OCI-LY7 (cell line): ENCODE results near the gene RCBTB2. TPM values are rescaled to one million over a fixed set of nuclear protein-coding genes. Genes with fewer than 3 reads are reported as not detected.
A peak's percentile ranks its signal among the peaks of the same experiment; 100 is the strongest.

Source experiments
- Bru-seq: library from RNA; stranded (reverse); fragments of 400-500 nt; gene quantifications from one replicate; lab custom pipeline; 2021; lab: Mats Ljungman, UMichigan
- BruChase-seq, 2 experiments: library from RNA; stranded (reverse); fragments of 400-500 nt; gene quantifications; one replicate each; lab custom pipeline; 2021; lab: Mats Ljungman, UMichigan
- BruUV-seq: library from RNA; stranded (reverse); fragments of 400-500 nt; replicated peaks from 2 replicates; lab custom pipeline; 2021; lab: Mats Ljungman, UMichigan
- CTCF ChIA-PET: fragments of 300-600 bp; sonication (Branson Sonifier 250); formaldehyde crosslinking; loops from one replicate; lab custom pipeline; 2022; ENCODE audit warnings: antibody characterized with exemption; ENCODE audit not compliant: unreplicated experiment; lab: Charles Lee
- POLR2A ChIA-PET: fragments of 300-600 bp; sonication (Branson Sonifier 250); formaldehyde crosslinking; loops from one replicate; lab custom pipeline; 2022; ENCODE audit warnings: antibody characterized with exemption; lab: Charles Lee
- DNase-seq: peaks from one replicate; pipeline ENCODE4 v3.0.0-alpha.2; 2015; ENCODE audit warnings: low spot score
- H2AFZ ChIP-seq: fragments of 200-600 bp; sonication (generic), shearing (Covaris generic); 2 replicates; pipeline ENCODE4 v1.6.1; 2014; ENCODE audit warnings: mild to moderate bottlenecking, antibody characterized with exemption, low read length, moderate library complexity
- H3K27ac ChIP-seq: fragments of 200-600 bp; sonication (generic); 2 replicates; pipeline ENCODE4 v1.5.1; 2014; ENCODE audit warnings: mixed run types, low read depth, mild to moderate bottlenecking, moderate library complexity, low read length, inconsistent platforms; ENCODE audit not compliant: poor library complexity, severe bottlenecking
- H3K36me3 ChIP-seq: fragments of 200-600 bp; sonication (generic); 2 replicates; pipeline ENCODE4 v1.6.1; 2014; ENCODE audit warnings: mild to moderate bottlenecking, antibody characterized with exemption, low read length, moderate library complexity, mixed read lengths; ENCODE audit not compliant: insufficient read depth
- H3K4me1 ChIP-seq: fragments of 200-600 bp; sonication (generic); 2 replicates; pipeline ENCODE4 v1.5.1; 2014; ENCODE audit warnings: mild to moderate bottlenecking, low read length; ENCODE audit not compliant: insufficient read depth, poor library complexity, severe bottlenecking
- H3K4me2 ChIP-seq: fragments of 200-600 bp; sonication (generic); 2 replicates; pipeline ENCODE4 v1.6.1; 2014; ENCODE audit warnings: mild to moderate bottlenecking, low read length
- H3K4me3 ChIP-seq: fragments of 200-600 bp; sonication (generic); 2 replicates; pipeline ENCODE4 v1.5.1; 2014; ENCODE audit warnings: mild to moderate bottlenecking, low read depth, low read length; ENCODE audit not compliant: poor library complexity, severe bottlenecking
- H3K79me2 ChIP-seq: fragments of 200-600 bp; sonication (generic); 2 replicates; pipeline ENCODE4 v1.6.1; 2016; ENCODE audit warnings: low read depth, mild to moderate bottlenecking, low read length, moderate library complexity, mixed read lengths; ENCODE audit not compliant: insufficient read depth
- H3K9me2 ChIP-seq: fragments of 200-600 bp; sonication (generic); 2 replicates; pipeline ENCODE4 v1.6.1; 2016; ENCODE audit warnings: mild to moderate bottlenecking, low read length, mixed read lengths; ENCODE audit not compliant: insufficient read depth
- H3K9me3 ChIP-seq: fragments of 200-600 bp; sonication (generic); 2 replicates; pipeline ENCODE4 v1.6.1; 2014; ENCODE audit warnings: mild to moderate bottlenecking, mixed run types, low read length, mixed read lengths
- H4K20me1 ChIP-seq: fragments of 200-600 bp; sonication (generic); 2 replicates; pipeline ENCODE4 v1.6.1; 2014; ENCODE audit warnings: mild to moderate bottlenecking, antibody characterized with exemption, low read length, moderate library complexity, mixed read lengths; ENCODE audit not compliant: insufficient read depth
- EZH2phosphoT487 ChIP-seq: fragments of 200-600 bp; sonication (generic); IDR thresholded peaks from 2 replicates; pipeline ENCODE4 v1.6.1; 2018; ENCODE audit warnings: low read depth, borderline replicate concordance, mild to moderate bottlenecking, mixed run types, antibody characterized with exemption, low read length, moderate library complexity, mixed read lengths
- intact Hi-C: fragments of 100-400 bp; cut with micrococcal nuclease; formaldehyde crosslinking; loops from one replicate; pipeline ENCODE4 v1.10.0; 2022; ENCODE audit not compliant: unreplicated experiment
- long read RNA-seq: library from polyadenylated mRNA; stranded (forward); transcript quantifications from one replicate; pipeline ENCODE4 v2.0.0, GENCODE V29; 2022
- total RNA-seq, 2 experiments: library from RNA; depleted of rRNA in 1 of 2; stranded (reverse); fragments of >200 nt in 1 of 2; shearing (Covaris generic) in 1 of 2; gene quantifications; 2 replicates each; pipeline ENCODE4 v1.2.3, GENCODE V29; 2014 to 2022
- TF ChIP-seq, protein P1 (sequence below): fragments of 200-600 bp; sonication (generic); conservative IDR thresholded peaks from 2 replicates; pipeline ENCODE4 v1.5.1; 2014; ENCODE audit warnings: mild to moderate bottlenecking, antibody characterized with exemption, low read length, moderate library complexity, mixed read lengths

The RCBTB2 gene
- total RNA-seq (2014; rRNA removed; shearing (Covaris generic)) (4.4 and 9.0 TPM in 2 replicates), total RNA-seq (2022) (7.2 and 7.3 TPM in 2 replicates), Bru-seq, nascent RNA (percentile 75 among the genes with signal in this experiment), BruChase-seq, experiment 1, labeled RNA remaining after a 6-hour chase (percentile 70 among the genes with signal in this experiment), BruChase-seq, experiment 2, labeled RNA remaining after a 2-hour chase (percentile 76 among the genes with signal in this experiment)
- long read RNA-seq, partial matches to known transcripts = 2 of 8 reads
- long read RNA-seq, other reads (novel, unspliced or antisense) = 2 of 8 reads

DNA sequence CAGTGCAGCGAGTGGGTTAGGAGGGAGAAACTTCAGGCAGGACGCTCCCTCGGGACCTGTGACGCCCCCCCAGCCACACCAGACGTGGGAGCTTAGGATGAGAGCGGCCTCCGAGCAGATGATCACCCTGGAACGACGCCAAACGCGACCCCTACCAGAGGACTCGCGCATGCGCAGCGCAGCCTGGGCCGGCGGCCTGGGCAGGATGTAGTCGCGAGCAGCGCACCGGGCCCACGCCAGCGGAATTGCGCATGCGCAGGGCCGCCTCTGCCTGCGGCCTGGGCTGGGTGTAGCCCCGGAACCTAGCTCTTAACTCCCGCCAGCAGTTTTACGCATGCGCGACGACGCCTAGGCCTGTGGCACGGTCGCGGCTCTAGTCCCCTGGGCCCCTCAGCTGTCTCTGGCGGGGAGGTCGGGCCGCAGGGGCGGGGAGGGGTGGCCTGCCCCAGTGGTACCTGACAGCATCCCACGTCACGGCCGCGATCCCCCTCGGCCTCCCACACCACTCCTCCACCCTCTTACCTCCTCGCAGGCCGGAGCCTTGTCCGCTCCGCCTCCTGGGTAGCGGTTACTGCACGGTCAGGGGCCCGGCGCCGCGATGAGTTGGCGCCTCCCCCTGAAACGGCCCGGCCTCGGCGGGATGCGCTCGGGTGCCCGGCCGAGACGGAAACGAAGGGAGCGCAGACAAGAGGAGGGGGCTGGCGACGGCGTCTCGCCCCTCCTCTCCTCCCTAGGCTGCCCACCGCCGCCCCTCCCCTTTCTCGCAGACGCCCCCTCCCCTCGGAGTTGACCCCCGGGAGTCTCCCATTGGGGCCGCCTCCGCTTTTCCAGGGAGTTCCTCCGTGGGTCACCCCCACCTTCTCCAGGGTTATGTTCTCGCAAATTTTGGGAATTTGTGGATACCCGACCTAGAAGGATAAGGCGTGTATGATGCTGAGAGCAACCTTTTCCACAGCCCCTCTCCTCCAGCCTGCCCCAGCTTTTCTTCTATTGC, at the start of gene RCBTB2:
TSS of gene RCBTB2 (minus strand) at position 575 of the 994 bp plus-strand sequence. CDS start 11,141 bp downstream, outside the sequence.
- Histone ChIP-seq H3K4me3 (peak within 1 kb of the TSS; percentile 73), H3K4me2 (peak within 1 kb of the TSS; percentile 94), H3K9me2 (no peaks in the 10 kb centered on the region), H4K20me1 (no peaks in the 10 kb centered on the region), H3K4me1 (peaks cover 59% of the 10 kb centered on the region), H3K79me2 (peaks cover 36% of the 10 kb centered on the region; the same call in 1 of the 2 replicates), H3K27ac (peak within 1 kb of the TSS; percentile 80), H3K9me3 (peaks cover 11% of the 10 kb centered on the region; the same call in 1 of the 2 replicates), H2AFZ (peak within 1 kb of the TSS; percentile 83), H3K36me3 (no peaks in the 10 kb centered on the region)
- intact Hi-C loops = loop anchor here (1.0 to 2.0 kb wide), 4 partner anchors 29 to 229 kb away; no protein-coding TSS in a partner anchor
- TF ChIP-seq, protein P1, sequence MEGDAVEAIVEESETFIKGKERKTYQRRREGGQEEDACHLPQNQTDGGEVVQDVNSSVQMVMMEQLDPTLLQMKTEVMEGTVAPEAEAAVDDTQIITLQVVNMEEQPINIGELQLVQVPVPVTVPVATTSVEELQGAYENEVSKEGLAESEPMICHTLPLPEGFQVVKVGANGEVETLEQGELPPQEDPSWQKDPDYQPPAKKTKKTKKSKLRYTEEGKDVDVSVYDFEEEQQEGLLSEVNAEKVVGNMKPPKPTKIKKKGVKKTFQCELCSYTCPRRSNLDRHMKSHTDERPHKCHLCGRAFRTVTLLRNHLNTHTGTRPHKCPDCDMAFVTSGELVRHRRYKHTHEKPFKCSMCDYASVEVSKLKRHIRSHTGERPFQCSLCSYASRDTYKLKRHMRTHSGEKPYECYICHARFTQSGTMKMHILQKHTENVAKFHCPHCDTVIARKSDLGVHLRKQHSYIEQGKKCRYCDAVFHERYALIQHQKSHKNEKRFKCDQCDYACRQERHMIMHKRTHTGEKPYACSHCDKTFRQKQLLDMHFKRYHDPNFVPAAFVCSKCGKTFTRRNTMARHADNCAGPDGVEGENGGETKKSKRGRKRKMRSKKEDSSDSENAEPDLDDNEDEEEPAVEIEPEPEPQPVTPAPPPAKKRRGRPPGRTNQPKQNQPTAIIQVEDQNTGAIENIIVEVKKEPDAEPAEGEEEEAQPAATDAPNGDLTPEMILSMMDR = no peak
- no peak for TF ChIP-seq EZH2phosphoT487
- ChIA-PET CTCF (interaction anchor here (0.5 to 2.2 kb wide), 3 partner anchors 10 to 29 kb away, joined by 3 to 14 read pairs (median 4); no protein-coding TSS in a partner anchor), POLR2A (interaction anchor here (0.5 to 2.7 kb wide), 27 partner anchors 9 to 565 kb away, joined by 3 to 15 read pairs (median 4); partner anchors contain the start of gene ITM2B)
- TSS peak; percentile 79 for BruUV-seq
- peak; percentile 99 for DNase-seq

DNA sequence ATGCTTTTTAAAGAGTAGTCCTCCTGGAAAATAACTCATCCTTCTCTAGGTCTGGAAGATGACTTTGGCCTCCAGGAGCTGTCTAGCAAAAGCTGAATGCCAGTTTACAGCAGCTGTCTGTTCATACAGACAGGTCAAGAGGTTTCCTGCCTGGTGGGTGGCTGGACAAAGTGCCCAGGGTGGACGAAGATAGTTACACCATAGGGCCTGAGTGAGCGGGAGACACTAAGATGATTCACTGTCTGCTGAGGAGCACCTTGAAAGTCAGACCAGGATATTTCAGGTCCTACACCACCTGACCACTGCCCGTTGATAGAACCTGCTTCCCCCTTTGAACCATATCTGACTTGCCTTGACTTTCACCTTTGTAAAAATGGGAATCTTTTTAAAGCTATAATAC, 49.2 kb upstream of the RCBTB2 start:
- H3K9me3 ChIP-seq = no peaks in the 10 kb centered on the region
- H2AFZ ChIP-seq = no peak overlapping the region
- ChIA-PET CTCF (interaction anchor here (0.6 to 0.7 kb wide), 2 partner anchors 187 to 349 kb away, joined by 3 to 4 read pairs; partner anchors contain the start of gene ITM2B), POLR2A (interaction anchor here (0.7 to 1.5 kb wide), 5 partner anchors 67 to 450 kb away, joined by 3 to 9 read pairs (median 5); no protein-coding TSS in a partner anchor)
- H3K27ac ChIP-seq = no peak overlapping the region
- H3K4me1 ChIP-seq = peaks cover 45% of the 10 kb centered on the region
- no peaks in the 10 kb centered on the region for H4K20me1 ChIP-seq
- H3K79me2 ChIP-seq = no peaks in the 10 kb centered on the region
- H3K4me3 ChIP-seq = no peak overlapping the region
- TF ChIP-seq, protein P1 = no peak
- no peak for TF ChIP-seq EZH2phosphoT487
- H3K9me2 ChIP-seq = no peaks in the 10 kb centered on the region
- intact Hi-C loops = no loop called here
- BruUV-seq = no TSS peak
- DNase-seq = no peak
- no peak overlapping the region for H3K4me2 ChIP-seq
- H3K36me3 ChIP-seq = no peaks in the 10 kb centered on the region
